MV-4-11 (cell line): ENCODE measurements around the gene FAM83F.

ENCODE experiments used
- DNase-seq: peaks from one replicate; lab custom pipeline; 2025; lab: John Stamatoyannopoulos, UW

Gene FAM83F

GRCh38 chr22:39994041-39994565 is 651 bp upstream of the FAM83F start:
- peak; percentile 5 for DNase-seq

GRCh38 chr22:39995393-39996252 is 869 bp downstream of the FAM83F start:
- DNase-seq: no peak

GRCh38 chr22:39996732-39997131 is 2.0 kb downstream of the FAM83F start:
- DNase-seq: no peak

GRCh38 chr22:39997421-39997820 is 2.7 kb downstream of the FAM83F start:
- DNase-seq: no peak

- DNase-seq: no peak
These were observed 3.4 kb downstream of the FAM83F start for GRCh38 chr22:39997939-39998726.

GRCh38 chr22:39999144-39999757 is 4.5 kb downstream of the FAM83F start:
- peak; percentile 93 for DNase-seq

GRCh38 chr22:40000171-40000570 is 5.4 kb downstream of the FAM83F start:
- DNase-seq: no peak

GRCh38 chr22:40001106-40001505 is 6.4 kb downstream of the FAM83F start:
- no peak for DNase-seq

GRCh38 chr22:40001800-40002577 is 7.2 kb downstream of the FAM83F start:
- DNase-seq: peak; percentile 3

- DNase-seq: no peak
These were observed 8.4 kb downstream of the FAM83F start for GRCh38 chr22:40002935-40003715.

- DNase-seq: no peak
These were observed 10.1 kb downstream of the FAM83F start for GRCh38 chr22:40004836-40005235.

- DNase-seq: no peak
These were observed 11.9 kb downstream of the FAM83F start for GRCh38 chr22:40006641-40007040.

GRCh38 chr22:40007853-40008710 is 13.3 kb downstream of the FAM83F start:
- DNase-seq: peak; percentile 94

- no peak for DNase-seq
These were observed 14.1 kb downstream of the FAM83F start for GRCh38 chr22:40008726-40009291.

- DNase-seq: no peak
These were observed 14.6 kb downstream of the FAM83F start for GRCh38 chr22:40009292-40009774.

- no peak for DNase-seq
These were observed 15.4 kb downstream of the FAM83F start for GRCh38 chr22:40009951-40010671.

- no peak for DNase-seq
These were observed 16.0 kb downstream of the FAM83F start for GRCh38 chr22:40010746-40011145.

- no peak for DNase-seq
These were observed 20.0 kb downstream of the FAM83F start for GRCh38 chr22:40014667-40015248.
